Stimulated activated CD8-positive, alpha-beta memory T cell treated with anti-CD3 and anti-CD28 coated beads, Interleukin-4, amount 100 ng/mL, for 1 hour (primary cell): ENCODE measurements around the gene INIP.
"Not testable (repeated sequence)": the region's sequence is repeated elsewhere in the genome, so short reads cannot be mapped to it uniquely, and the experiment has no call there.

Source experiments
- DNase-seq, 2 donors: peaks; one replicate each; pipeline ENCODE4 v3.0.0-alpha.2; 2020; ENCODE audit warnings: low read depth in 2 of 2, low spot score in 1 of 2

Gene INIP

GRCh38 chr9:112677040-112677439, 40.9 kb downstream of the INIP start:
- no peak for DNase-seq

DNA sequence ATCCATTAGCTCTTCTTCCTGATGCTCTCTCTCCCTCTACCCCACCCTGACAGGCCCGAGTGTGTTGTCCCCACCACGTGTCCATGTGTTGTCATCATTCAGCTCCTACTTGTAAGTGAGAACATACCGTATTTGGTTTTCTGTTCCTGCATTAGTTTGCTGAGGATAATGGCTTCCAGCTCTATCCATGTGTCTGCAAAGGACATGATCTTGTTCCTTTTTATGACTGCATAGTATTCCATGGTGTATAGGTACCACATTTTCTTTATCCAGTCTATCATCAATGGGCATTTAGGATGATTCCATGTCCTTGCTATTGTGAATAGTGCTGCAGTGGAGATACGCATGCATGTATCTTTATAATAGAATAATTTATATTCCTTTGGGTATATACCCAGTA, 44.7 kb downstream of the INIP start:
- not testable (repeated sequence) for DNase-seq

GRCh38 chr9:112670991-112671625, 46.8 kb downstream of the INIP start:
- DNase-seq: no peak

GRCh38 chr9:112669326-112669725, 48.6 kb downstream of the INIP start:
- DNase-seq: no peak

DNA sequence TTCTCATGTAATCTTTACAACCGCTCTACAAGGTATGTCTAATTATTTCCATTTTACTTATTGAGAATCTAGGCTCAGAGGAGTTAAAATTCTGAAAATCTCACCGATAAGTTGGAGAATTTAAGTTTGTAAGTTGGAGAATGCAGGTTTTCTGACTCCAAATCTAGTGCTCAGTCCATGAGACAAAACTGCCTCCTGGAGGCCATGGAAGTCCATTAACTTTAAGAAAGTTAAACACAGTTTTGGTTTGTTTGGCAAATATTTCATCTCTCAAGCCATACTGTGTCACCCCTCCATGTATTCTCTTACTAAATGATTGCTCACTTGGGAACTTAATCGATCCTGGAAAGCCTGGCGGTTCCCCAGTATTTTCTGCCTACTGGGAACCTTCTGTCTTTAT, 52.6 kb downstream of the INIP start:
- no peak for DNase-seq

GRCh38 chr9:112664531-112664930, 53.4 kb downstream of the INIP start:
- no peak for DNase-seq

DNA sequence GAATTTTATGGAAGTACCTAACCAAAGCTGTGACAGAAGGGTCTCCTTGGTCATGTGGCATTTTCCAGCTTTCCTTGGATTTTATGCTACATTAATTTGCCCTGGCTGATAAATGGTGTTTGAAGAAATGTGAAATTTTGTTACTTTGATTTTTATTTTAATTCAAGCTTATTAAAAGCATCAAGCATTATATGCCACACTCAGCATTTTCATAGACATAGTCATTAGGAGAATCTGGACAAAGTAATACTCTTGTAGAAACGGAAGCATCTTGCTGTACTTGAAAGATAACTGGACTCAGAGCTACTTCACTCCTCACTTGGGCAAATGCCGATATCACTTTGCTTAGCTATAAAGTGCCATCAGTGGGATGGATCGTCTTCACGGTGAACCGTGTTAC, 54.2 kb downstream of the INIP start:
- no peak for DNase-seq

DNA sequence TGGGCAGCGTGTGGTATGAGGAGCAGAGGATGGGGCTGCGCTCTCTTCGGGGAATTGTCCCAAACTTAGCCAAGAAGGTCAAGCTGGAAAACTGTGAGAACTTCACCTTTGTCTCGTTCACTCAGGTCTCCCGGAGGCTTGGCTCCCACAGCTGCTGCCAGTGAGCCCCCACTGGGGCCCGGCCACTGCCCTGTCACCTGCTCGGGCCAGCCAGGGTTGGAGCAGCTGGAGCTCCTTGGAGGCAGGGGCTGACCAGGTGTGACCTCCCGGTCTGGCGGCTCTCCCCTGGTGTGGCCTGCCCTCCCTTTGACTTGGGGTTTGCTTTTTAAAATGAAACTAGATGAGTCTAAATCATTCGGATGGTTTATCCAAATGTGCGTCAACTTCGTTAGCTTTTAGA, 58.0 kb downstream of the INIP start:
- DNase-seq: no peak

DNA sequence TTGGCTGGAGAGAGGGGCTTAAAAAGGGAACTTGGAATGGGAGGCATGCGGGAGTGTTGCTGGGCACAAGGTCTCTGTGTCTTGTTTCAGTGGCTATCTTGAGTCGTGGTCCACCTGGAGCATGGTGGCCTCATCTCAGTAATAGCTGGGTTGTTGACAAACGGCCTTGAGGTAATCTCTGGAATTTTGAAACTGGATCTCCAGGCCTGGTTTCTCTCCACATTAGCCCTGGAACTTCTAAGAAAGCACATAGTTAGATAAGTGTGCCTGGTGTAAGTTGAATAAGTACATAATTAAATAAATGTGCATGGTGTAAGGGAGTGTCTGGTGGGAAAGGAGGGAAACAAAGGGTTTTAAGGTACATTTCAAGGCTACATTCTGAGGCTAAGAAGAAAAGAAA, 62.2 kb downstream of the INIP start:
- DNase-seq: no peak

- no peak for DNase-seq
These were observed 63.6 kb downstream of the INIP start for GRCh38 chr9:112654282-112654681.

GRCh38 chr9:112648624-112649023, 69.3 kb downstream of the INIP start:
- no peak for DNase-seq

DNA sequence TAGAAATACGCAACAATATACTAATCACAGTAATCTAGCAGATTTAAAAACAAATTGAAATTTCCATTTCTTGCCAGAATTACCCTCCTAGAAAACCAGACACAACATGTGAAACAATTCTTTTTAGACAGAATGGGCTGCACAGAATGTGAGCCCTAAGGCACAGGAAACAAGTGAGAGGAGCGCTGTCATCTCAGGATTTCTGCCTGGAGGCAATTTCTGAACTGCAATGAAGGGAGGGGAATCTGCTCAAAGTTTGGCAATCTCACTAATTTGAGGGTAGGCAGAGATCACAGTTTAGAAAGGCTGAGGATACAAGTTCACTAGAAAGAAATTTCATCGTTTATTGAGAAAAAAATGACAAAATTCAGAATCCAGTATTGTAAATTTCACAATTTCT, 70.3 kb downstream of the INIP start:
- DNase-seq: no peak

DNA sequence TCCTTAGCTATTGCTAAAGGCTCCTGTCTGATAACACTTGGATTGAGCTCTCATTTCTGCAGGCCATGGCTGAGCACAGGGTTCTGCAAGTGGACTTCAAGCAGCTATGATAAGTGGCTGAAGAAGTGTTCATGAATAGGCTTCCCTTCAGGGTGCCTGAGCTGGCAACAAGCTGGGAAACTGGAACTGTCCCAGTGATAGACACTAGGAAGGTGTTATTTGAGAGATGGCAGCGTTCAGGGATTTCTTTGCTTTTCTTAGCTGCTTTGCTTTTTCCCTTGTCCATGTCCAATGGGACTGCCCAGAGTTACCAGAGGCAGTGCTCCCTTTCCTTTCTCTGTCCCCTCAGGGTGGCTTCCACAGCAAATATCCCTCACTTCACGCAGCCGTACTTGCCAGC, 75.8 kb downstream of the INIP start:
- DNase-seq: no peak

DNA sequence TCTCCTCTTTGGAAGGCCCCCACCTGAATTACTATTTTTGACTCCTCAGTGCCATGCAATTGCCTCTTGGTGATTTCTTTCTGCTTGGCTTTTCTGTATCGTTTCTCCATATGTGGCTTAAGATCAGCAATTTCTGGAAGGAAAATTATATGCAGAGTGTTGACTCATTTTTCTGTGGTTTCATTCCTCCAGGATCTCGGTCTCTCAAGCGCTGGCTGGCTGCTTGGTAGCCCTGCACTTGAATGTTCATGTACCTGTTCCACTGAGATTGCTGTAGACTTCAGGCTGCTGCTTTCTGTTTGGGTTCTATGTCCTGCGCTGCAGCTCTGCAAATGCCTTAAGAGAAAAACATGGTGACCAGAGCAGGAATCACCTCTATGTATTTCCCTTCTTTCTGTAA, 77.6 kb downstream of the INIP start:
- DNase-seq: no peak
